ENCODE results near the gene NME2.
"Not testable (repeated sequence)": the region's sequence is repeated elsewhere in the genome, so short reads cannot be mapped to it uniquely, and the experiment has no call there.

NME2 gene

GRCh38 chr17:51155416-51155815 lies 10.8 kb upstream of the NME2 start:
- no peaks in the 10 kb centered on the region for H3K9me3 ChIP-seq (replicated peaks; ENCODE audit: low read length)
- peaks cover 17% of the 10 kb centered on the region for H3K4me1 ChIP-seq (ENCODE audit: control insufficient read depth, insufficient read depth, low read length)
- peak overlapping the region; percentile 83 for H3K4me2 ChIP-seq (ENCODE audit: low read length)
- H3K9ac ChIP-seq (ENCODE audit: low read depth, low read length): no peak overlapping the region
- no peaks in the 10 kb centered on the region for H3K27me3 ChIP-seq (ENCODE audit: control insufficient read depth, insufficient read depth, low read length)
- peaks cover 30% of the 10 kb centered on the region for H3K36me3 ChIP-seq (ENCODE audit: insufficient read depth, low read length)
- H3K4me3 ChIP-seq (ENCODE audit: low read length): no peak overlapping the region

GRCh38 chr17:51159604-51160003 lies 6.6 kb upstream of the NME2 start:
- Histone ChIP-seq H3K9me3 (replicated peaks; ENCODE audit: low read length) (no peaks in the 10 kb centered on the region), H3K27me3 (ENCODE audit: control insufficient read depth, insufficient read depth, low read length) (no peaks in the 10 kb centered on the region), H3K4me2 (ENCODE audit: low read length) (no peak overlapping the region), H3K4me3 (ENCODE audit: low read length) (no peak overlapping the region), H3K36me3 (ENCODE audit: insufficient read depth, low read length) (peaks cover 50% of the 10 kb centered on the region), H3K9ac (ENCODE audit: low read depth, low read length) (no peak overlapping the region), H3K4me1 (ENCODE audit: control insufficient read depth, insufficient read depth, low read length) (peaks cover 6% of the 10 kb centered on the region)

- Histone ChIP-seq H3K36me3 (ENCODE audit: insufficient read depth, low read length) (peaks cover 40% of the 10 kb centered on the region), H3K9ac (ENCODE audit: low read depth, low read length) (no peak overlapping the region), H3K4me3 (ENCODE audit: low read length) (no peak overlapping the region), H3K4me1 (ENCODE audit: control insufficient read depth, insufficient read depth, low read length) (peaks cover 11% of the 10 kb centered on the region), H3K4me2 (ENCODE audit: low read length) (no peak overlapping the region), H3K9me3 (replicated peaks; ENCODE audit: low read length) (no peaks in the 10 kb centered on the region), H3K27me3 (ENCODE audit: control insufficient read depth, insufficient read depth, low read length) (no peaks in the 10 kb centered on the region)
These were observed 4.7 kb upstream of the NME2 start for GRCh38 chr17:51161541-51161940.

GRCh38 chr17:51164911-51165679 lies 1.1 kb upstream of the NME2 start:
- no peaks in the 10 kb centered on the region for H3K27me3 ChIP-seq (ENCODE audit: control insufficient read depth, insufficient read depth, low read length)
- H3K4me1 ChIP-seq (ENCODE audit: control insufficient read depth, insufficient read depth, low read length): peaks cover 15% of the 10 kb centered on the region
- H3K4me3 ChIP-seq (ENCODE audit: low read length): peak overlapping the region; percentile 99
- peak overlapping the region; percentile 86 for H3K4me2 ChIP-seq (ENCODE audit: low read length)
- peaks cover 43% of the 10 kb centered on the region for H3K36me3 ChIP-seq (ENCODE audit: insufficient read depth, low read length)
- H3K9ac ChIP-seq (ENCODE audit: low read depth, low read length): peak overlapping the region; percentile 98
- no peaks in the 10 kb centered on the region for H3K9me3 ChIP-seq (replicated peaks; ENCODE audit: low read length)

- Histone ChIP-seq H3K27me3 (ENCODE audit: control insufficient read depth, insufficient read depth, low read length) (no peaks in the 10 kb centered on the region), H3K4me1 (ENCODE audit: control insufficient read depth, insufficient read depth, low read length) (peaks cover 15% of the 10 kb centered on the region), H3K9ac (ENCODE audit: low read depth, low read length) (peak overlapping the region; percentile 98), H3K9me3 (replicated peaks; ENCODE audit: low read length) (no peaks in the 10 kb centered on the region), H3K4me3 (ENCODE audit: low read length) (peak overlapping the region; percentile 99), H3K36me3 (ENCODE audit: insufficient read depth, low read length) (peaks cover 42% of the 10 kb centered on the region), H3K4me2 (ENCODE audit: low read length) (peak overlapping the region; percentile 86)
These were observed 472 bp upstream of the NME2 start for GRCh38 chr17:51165680-51166197.

GRCh38 chr17:51166987-51167931 lies 1.0 kb downstream of the NME2 start:
- Histone ChIP-seq H3K9me3 (replicated peaks; ENCODE audit: low read length) (no peaks in the 10 kb centered on the region), H3K27me3 (ENCODE audit: control insufficient read depth, insufficient read depth, low read length) (no peaks in the 10 kb centered on the region), H3K4me2 (ENCODE audit: low read length) (peak overlapping the region; percentile 86), H3K9ac (ENCODE audit: low read depth, low read length) (peak overlapping the region; percentile 98), H3K4me3 (ENCODE audit: low read length) (peak overlapping the region; percentile 99), H3K36me3 (ENCODE audit: insufficient read depth, low read length) (peaks cover 42% of the 10 kb centered on the region), H3K4me1 (ENCODE audit: control insufficient read depth, insufficient read depth, low read length) (peaks cover 15% of the 10 kb centered on the region)

- Histone ChIP-seq H3K36me3 (ENCODE audit: insufficient read depth, low read length) (peaks cover 47% of the 10 kb centered on the region), H3K9me3 (replicated peaks; ENCODE audit: low read length) (no peaks in the 10 kb centered on the region), H3K4me2 (ENCODE audit: low read length) (no peak overlapping the region), H3K9ac (ENCODE audit: low read depth, low read length) (no peak overlapping the region), H3K4me3 (ENCODE audit: low read length) (no peak overlapping the region), H3K4me1 (ENCODE audit: control insufficient read depth, insufficient read depth, low read length) (peaks cover 15% of the 10 kb centered on the region), H3K27me3 (ENCODE audit: control insufficient read depth, insufficient read depth, low read length) (no peaks in the 10 kb centered on the region)
These were observed 3.1 kb downstream of the NME2 start for GRCh38 chr17:51169340-51169739.

GRCh38 chr17:51170736-51171135 lies 4.5 kb downstream of the NME2 start:
- peaks cover 47% of the 10 kb centered on the region for H3K36me3 ChIP-seq (ENCODE audit: insufficient read depth, low read length)

GRCh38 chr17:51172030-51172429 lies 5.8 kb downstream of the NME2 start:
- H3K9ac ChIP-seq (ENCODE audit: low read depth, low read length); H3K4me3 ChIP-seq (ENCODE audit: low read length); H3K4me2 ChIP-seq (ENCODE audit: low read length); H3K4me1 ChIP-seq (ENCODE audit: control insufficient read depth, insufficient read depth, low read length); H3K27me3 ChIP-seq (ENCODE audit: control insufficient read depth, insufficient read depth, low read length); H3K9me3 ChIP-seq (replicated peaks; ENCODE audit: low read length): not testable (repeated sequence)
- H3K36me3 ChIP-seq (ENCODE audit: insufficient read depth, low read length): peaks cover 47% of the 10 kb centered on the region

More at GRCh38 chr17:51170736-51171135, 4.5 kb downstream of the NME2 start:
- H3K9me3 ChIP-seq (replicated peaks; ENCODE audit: low read length): no peaks in the 10 kb centered on the region
- peaks cover 7% of the 10 kb centered on the region for H3K4me1 ChIP-seq (ENCODE audit: control insufficient read depth, insufficient read depth, low read length)
- no peak overlapping the region for H3K9ac ChIP-seq (ENCODE audit: low read depth, low read length)
- no peak overlapping the region for H3K4me3 ChIP-seq (ENCODE audit: low read length)
- H3K27me3 ChIP-seq (ENCODE audit: control insufficient read depth, insufficient read depth, low read length): no peaks in the 10 kb centered on the region
- H3K4me2 ChIP-seq (ENCODE audit: low read length): no peak overlapping the region

- H3K9me3 ChIP-seq (replicated peaks; ENCODE audit: low read length): no peaks in the 10 kb centered on the region
- H3K4me3 ChIP-seq (ENCODE audit: low read length): no peak overlapping the region
- H3K36me3 ChIP-seq (ENCODE audit: insufficient read depth, low read length): peaks cover 28% of the 10 kb centered on the region
- H3K27me3 ChIP-seq (ENCODE audit: control insufficient read depth, insufficient read depth, low read length): no peaks in the 10 kb centered on the region
- no peak overlapping the region for H3K9ac ChIP-seq (ENCODE audit: low read depth, low read length)
- no peak overlapping the region for H3K4me2 ChIP-seq (ENCODE audit: low read length)
- H3K4me1 ChIP-seq (ENCODE audit: control insufficient read depth, insufficient read depth, low read length): no peaks in the 10 kb centered on the region
These were observed 14.3 kb downstream of the NME2 start for GRCh38 chr17:51180486-51180885.

- Histone ChIP-seq H3K36me3 (ENCODE audit: insufficient read depth, low read length) (peaks cover 36% of the 10 kb centered on the region), H3K4me3 (ENCODE audit: low read length) (no peak overlapping the region), H3K27me3 (ENCODE audit: control insufficient read depth, insufficient read depth, low read length) (no peaks in the 10 kb centered on the region), H3K4me1 (ENCODE audit: control insufficient read depth, insufficient read depth, low read length) (no peaks in the 10 kb centered on the region), H3K4me2 (ENCODE audit: low read length) (no peak overlapping the region), H3K9ac (ENCODE audit: low read depth, low read length) (no peak overlapping the region), H3K9me3 (replicated peaks; ENCODE audit: low read length) (no peaks in the 10 kb centered on the region)
These were observed 17.9 kb downstream of the NME2 start for GRCh38 chr17:51184124-51184523.

All from skeletal muscle satellite cell (primary cell).